ENCODE measurements around the gene ENOX2. TPM values are rescaled to one million over a fixed set of nuclear protein-coding genes. Genes with fewer than 3 reads are reported as not detected.

ENOX2 gene
- 10 to 100 TPM in 1 of 4 donors, 1 to 10 TPM in 3; 1.5 to 10.4 (median 4.6) TPM for total RNA-seq

GRCh38 chrX:130902783-130903613, at the start of gene ENOX2:
Gene ENOX2, minus strand, starts transcription at chrX:130903209. Its CDS starts 199,993 bp downstream, at chrX:130703216.
- H3K9me3 ChIP-seq, result no peaks in the 10 kb centered on the region
- 0 to 46% methylated on average over 2 to 45 of the region's 50 CpGs for WGBS, 2 donors (ENCODE audit: low coverage in 1 of 2)
- no peaks in the 10 kb centered on the region for H3K36me3 ChIP-seq
- in situ Hi-C loops (cut with MboI; ENCODE audit: low pct_ligation_motif_present in 1 of 4, low pct_unique_long_range_greater_than_20kb in 1 of 4, low sequenced_read_pairs in 3 of 4), result loop anchor here (25.0 kb wide), 3 partner anchors 366 to 1291 kb away; partner anchors contain the start of gene GPR119 (in 2 of the 4)
- peak within 1 kb of the TSS; percentile 74 to 88 (median 84) for H3K27ac ChIP-seq
- peak within 1 kb of the TSS; percentile 45 to 90 (median 82) for H3K4me3 ChIP-seq
- DNase-seq, result peak; percentile 91
- intact Hi-C loops (cut with DNase I; ENCODE audit: low total_unique reads), result no loop called here
- H3K4me1 ChIP-seq, result peaks cover 0 to 7% (median 3%) of the 10 kb centered on the region in 4 donors
- TF ChIP-seq POLR2AphosphoS5 (IDR thresholded peaks at IDR 0.05) (peak; percentile 72 to 81 (median 79)), EP300 (IDR thresholded peaks at IDR 0.05; ENCODE audit: low read depth) (no peak), POLR2A (IDR thresholded peaks at IDR 0.05) (peak; percentile 78), CTCF (IDR thresholded peaks at IDR 0.05) (peak in 2 of 5 experiments; percentile 27 to 36)
- H3K27me3 ChIP-seq, result no peaks in the 10 kb centered on the region

- TF ChIP-seq EP300 (IDR thresholded peaks at IDR 0.05; ENCODE audit: low read depth) (no peak), POLR2AphosphoS5 (IDR thresholded peaks at IDR 0.05) (no peak), CTCF (IDR thresholded peaks at IDR 0.05) (no peak), POLR2A (IDR thresholded peaks at IDR 0.05) (no peak)
- no peaks in the 10 kb centered on the region for H3K4me1 ChIP-seq
- no peaks in the 10 kb centered on the region for H3K9me3 ChIP-seq
- WGBS, 2 donors (ENCODE audit: low coverage in 1 of 2), result 50 to 64% methylated on average over 1 to 2 of the region's 2 CpGs
- no peaks in the 10 kb centered on the region for H3K36me3 ChIP-seq
- DNase-seq, result no peak
- H3K4me3 ChIP-seq, result no peak overlapping the region
- intact Hi-C loops (cut with DNase I; ENCODE audit: low total_unique reads), result no loop called here
- in situ Hi-C loops (cut with MboI; ENCODE audit: low pct_ligation_motif_present in 1 of 4, low pct_unique_long_range_greater_than_20kb in 1 of 4, low sequenced_read_pairs in 3 of 4), result no loop called here
- H3K27ac ChIP-seq, result no peak overlapping the region
- no peaks in the 10 kb centered on the region for H3K27me3 ChIP-seq
Observed at GRCh38 chrX:130952266-130953043, 49.4 kb upstream of the ENOX2 start.

- no peak for TF ChIP-seq POLR2AphosphoS5 (IDR thresholded peaks at IDR 0.05)
- TF ChIP-seq POLR2A (IDR thresholded peaks at IDR 0.05), result no peak
- no peak for TF ChIP-seq EP300 (IDR thresholded peaks at IDR 0.05; ENCODE audit: low read depth)
- TF ChIP-seq CTCF (IDR thresholded peaks at IDR 0.05), result no peak
- intact Hi-C loops (cut with DNase I; ENCODE audit: low total_unique reads), result no loop called here
- in situ Hi-C loops (cut with MboI; ENCODE audit: low pct_ligation_motif_present in 1 of 4, low pct_unique_long_range_greater_than_20kb in 1 of 4, low sequenced_read_pairs in 3 of 4), result no loop called here
- no peaks in the 10 kb centered on the region for H3K4me1 ChIP-seq
- no peaks in the 10 kb centered on the region for H3K9me3 ChIP-seq
- no peak overlapping the region for H3K27ac ChIP-seq
- WGBS, 2 donors (ENCODE audit: low coverage in 1 of 2), result 60 to 69% methylated on average over 1 to 2 of the region's 2 CpGs
- no peak overlapping the region for H3K4me3 ChIP-seq
- no peaks in the 10 kb centered on the region for H3K36me3 ChIP-seq
- DNase-seq, result no peak
- no peaks in the 10 kb centered on the region for H3K27me3 ChIP-seq
Observed at GRCh38 chrX:130944230-130944629, 41.2 kb upstream of the ENOX2 start.

GRCh38 chrX:130937101-130937500, 34.1 kb upstream of the ENOX2 start:
- no peaks in the 10 kb centered on the region for H3K9me3 ChIP-seq
- no peak overlapping the region for H3K27ac ChIP-seq
- TF ChIP-seq POLR2AphosphoS5 (IDR thresholded peaks at IDR 0.05), result no peak
- no peak for TF ChIP-seq EP300 (IDR thresholded peaks at IDR 0.05; ENCODE audit: low read depth)
- no peak for TF ChIP-seq POLR2A (IDR thresholded peaks at IDR 0.05)
- TF ChIP-seq CTCF (IDR thresholded peaks at IDR 0.05), result no peak
- no peaks in the 10 kb centered on the region for H3K27me3 ChIP-seq
- H3K4me3 ChIP-seq, result no peak overlapping the region
- no peaks in the 10 kb centered on the region for H3K4me1 ChIP-seq
- no peaks in the 10 kb centered on the region for H3K36me3 ChIP-seq
- no peak for DNase-seq
- intact Hi-C loops (cut with DNase I; ENCODE audit: low total_unique reads), result no loop called here
- in situ Hi-C loops (cut with MboI; ENCODE audit: low pct_ligation_motif_present in 1 of 4, low pct_unique_long_range_greater_than_20kb in 1 of 4, low sequenced_read_pairs in 3 of 4), result no loop called here
